Thyroid gland (tissue), 4 donors: Measurements from ENCODE around the gene FGFBP2. TPM values are rescaled to one million over a fixed set of nuclear protein-coding genes. Genes with fewer than 3 reads are reported as not detected.

ENCODE experiments used
- DNase-seq, 2 donors: peaks; one replicate each; pipeline ENCODE4 v3.0.0-alpha.2; 2019
- H3K27ac ChIP-seq, 3 donors: fragments of 200-600 bp; sonication (generic); 1 replicate in 2 of 3; 2 replicates in 1 of 3; pipeline ENCODE4 v1.5.1; 2016 to 2019; ENCODE audit warnings: mild to moderate bottlenecking in 1 of 3, moderate library complexity in 1 of 3
- H3K27me3 ChIP-seq: fragments of 200-600 bp; sonication (generic); one replicate; pipeline ENCODE4 v1.5.1; 2019
- H3K36me3 ChIP-seq, 2 donors: fragments of 200-600 bp; sonication (generic); one replicate each; pipeline ENCODE4 v1.5.1; 2016 to 2019
- H3K4me1 ChIP-seq, 2 donors: fragments of 200-600 bp; sonication (generic); one replicate each; pipeline ENCODE4 v1.5.1; 2017 to 2019
- H3K4me3 ChIP-seq, 3 donors: fragments of 200-600 bp; sonication (generic); replicated peaks in 1 of 3; 1 replicate in 2 of 3; 2 replicates in 1 of 3; pipeline ENCODE4 v1.5.1; 2016; ENCODE audit warnings: mild to moderate bottlenecking in 1 of 3
- H3K9me3 ChIP-seq: fragments of 200-600 bp; sonication (generic); one replicate; pipeline ENCODE4 v1.5.1; 2017
- CTCF ChIP-seq, 6 experiments: fragments of 200-600 bp in 3 of 6; fragments of 450-650 bp in 3 of 6; sonication (generic) in 3 of 6; IDR thresholded peaks; one replicate each; pipeline ENCODE4 v1.5.1; 2016 to 2019; ENCODE audit warnings: antibody characterized with exemption in 6 of 6, mild to moderate bottlenecking in 2 of 6, inconsistent platforms in 1 of 6, moderate library complexity in 1 of 6
- POLR2A ChIP-seq, 2 donors: fragments of 450-650 bp; IDR thresholded peaks; one replicate each; pipeline ENCODE4 v1.6.1; 2017; ENCODE audit warnings: antibody characterized with exemption in 2 of 2, mild to moderate bottlenecking in 2 of 2, moderate library complexity in 1 of 2
- WGBS, 2 donors: methylation state at CpG; one replicate each; pipeline ENCODE4 v1.1.5; 2017; 5-methylcytosine and 5-hydroxymethylcytosine counted together
- intact Hi-C: fragments of 100-400 bp; cut with DNase I; formaldehyde crosslinking; loops from one replicate; pipeline ENCODE4 v1.15.1; 2023
- total RNA-seq, 4 donors: library from RNA; depleted of rRNA; stranded (reverse); fragments of >200 nt; gene quantifications; one replicate each; pipeline ENCODE4 v1.2.3, GENCODE V29; 2016

FGFBP2 gene
- total RNA-seq, 4 donors from 2014 or later, result 0.67 to 3.7 (median 0.92) TPM

GRCh38 chr4:15964159-15964558 lies 1.2 kb upstream of the FGFBP2 start:
- Histone ChIP-seq H3K36me3 (no peaks in the 10 kb centered on the region), H3K27me3 (no peaks in the 10 kb centered on the region), H3K4me3 (no peak overlapping the region), H3K27ac (no peak overlapping the region), H3K4me1 (no peaks in the 10 kb centered on the region), H3K9me3 (no peaks in the 10 kb centered on the region)
- no peak for TF ChIP-seq POLR2A (IDR thresholded peaks at IDR 0.05)
- TF ChIP-seq CTCF (IDR thresholded peaks at IDR 0.05), result peak in 1 of 6 experiments; percentile 9
- intact Hi-C loops, result loop anchor here (5.0 kb wide), 1 partner anchor 38 kb away; no protein-coding TSS in a partner anchor
- WGBS, 2 donors, result 73 to 86% methylated on average over 5 of the region's 5 CpGs
- DNase-seq, result no peak

DNA sequence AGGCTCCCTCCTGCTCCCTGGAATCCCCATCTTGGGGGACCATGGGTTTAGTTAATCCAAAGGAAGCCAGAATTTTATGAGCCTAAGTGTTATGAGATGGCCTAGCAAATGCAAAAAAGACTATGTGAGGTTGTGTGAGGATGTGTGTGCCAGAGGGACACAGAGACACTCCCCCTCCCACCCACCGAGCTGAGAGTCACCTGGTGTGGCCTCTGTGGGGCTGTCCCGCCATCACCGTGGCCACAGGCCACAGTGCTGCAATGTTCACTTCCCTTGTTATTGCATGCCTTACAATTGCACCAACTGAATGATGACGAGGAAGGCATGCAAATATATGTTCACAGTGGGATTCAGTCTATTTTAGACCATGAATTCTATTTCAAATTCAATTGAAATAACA lies 601 bp upstream of the FGFBP2 start:
- 72% methylated on average over 4 of the region's 4 CpGs for WGBS, 2 donors
- DNase-seq, result no peak
- TF ChIP-seq CTCF (IDR thresholded peaks at IDR 0.05) (no peak), POLR2A (IDR thresholded peaks at IDR 0.05) (no peak)
- no peaks in the 10 kb centered on the region for H3K9me3 ChIP-seq
- no peaks in the 10 kb centered on the region for H3K4me1 ChIP-seq
- H3K36me3 ChIP-seq, result no peaks in the 10 kb centered on the region
- intact Hi-C loops, result loop anchor here (5.0 kb wide), 1 partner anchor 39 kb away; no protein-coding TSS in a partner anchor
- H3K27ac ChIP-seq, result no peak overlapping the region
- H3K27me3 ChIP-seq, result no peaks in the 10 kb centered on the region
- H3K4me3 ChIP-seq, result no peak overlapping the region

GRCh38 chr4:15961781-15962510 lies 1.0 kb downstream of the FGFBP2 start:
- DNase-seq, result no peak
- H3K4me1 ChIP-seq, result no peaks in the 10 kb centered on the region
- no peaks in the 10 kb centered on the region for H3K27me3 ChIP-seq
- 79 to 81% methylated on average over 16 of the region's 16 CpGs for WGBS, 2 donors
- no peaks in the 10 kb centered on the region for H3K9me3 ChIP-seq
- H3K4me3 ChIP-seq, result no peak overlapping the region
- H3K27ac ChIP-seq, result no peak overlapping the region
- TF ChIP-seq CTCF (IDR thresholded peaks at IDR 0.05) (no peak), POLR2A (IDR thresholded peaks at IDR 0.05) (no peak)
- intact Hi-C loops, result loop anchor here (5.0 kb wide), 1 partner anchor 40 kb away; no protein-coding TSS in a partner anchor
- no peaks in the 10 kb centered on the region for H3K36me3 ChIP-seq

GRCh38 chr4:15958562-15958961 lies 4.4 kb downstream of the FGFBP2 start:
- DNase-seq, result no peak
- H3K9me3 ChIP-seq, result no peaks in the 10 kb centered on the region
- H3K4me3 ChIP-seq, result no peak overlapping the region
- intact Hi-C loops, result loop anchor here (2.0 to 5.0 kb wide), 2 partner anchors 76 to 151 kb away; no protein-coding TSS in a partner anchor
- no peaks in the 10 kb centered on the region for H3K4me1 ChIP-seq
- TF ChIP-seq CTCF (IDR thresholded peaks at IDR 0.05) (no peak), POLR2A (IDR thresholded peaks at IDR 0.05) (no peak)
- H3K27me3 ChIP-seq, result no peaks in the 10 kb centered on the region
- no peaks in the 10 kb centered on the region for H3K36me3 ChIP-seq
- WGBS, 2 donors, result 80 to 85% methylated on average over 2 of the region's 2 CpGs
- no peak overlapping the region for H3K27ac ChIP-seq

DNA sequence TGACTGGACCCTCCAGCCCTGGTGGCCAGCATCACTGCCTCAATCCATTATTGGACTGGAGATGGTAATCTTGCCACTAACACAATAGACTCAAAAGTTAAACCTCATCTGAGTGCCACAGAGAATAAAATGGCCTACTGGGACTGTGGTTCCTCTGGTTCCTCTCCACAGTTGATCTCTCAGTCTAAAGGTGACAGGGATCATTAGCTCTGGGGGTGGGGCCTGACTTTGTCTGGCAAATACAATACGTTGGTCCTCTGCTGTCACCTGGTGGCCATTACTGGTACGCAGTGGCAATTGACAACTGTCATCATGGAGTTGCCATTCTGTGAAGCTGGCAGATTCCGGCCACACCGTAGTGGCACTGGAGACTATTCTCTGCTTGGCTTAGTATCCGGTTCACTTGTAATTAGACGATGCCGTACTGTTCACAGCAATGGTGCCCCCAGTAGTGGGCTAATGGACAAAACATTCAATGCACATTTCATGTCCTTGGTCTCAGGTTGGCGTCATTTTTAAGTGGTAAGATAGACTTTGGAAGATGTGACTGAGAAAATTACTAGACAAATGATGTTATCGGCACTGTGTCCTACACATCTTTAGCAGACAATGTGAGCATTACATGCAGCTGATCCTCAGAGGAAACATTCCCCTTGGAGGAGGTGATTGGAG lies 6.7 kb downstream of the FGFBP2 start:
- Histone ChIP-seq H3K27me3 (no peaks in the 10 kb centered on the region), H3K9me3 (no peaks in the 10 kb centered on the region), H3K4me1 (no peaks in the 10 kb centered on the region), H3K36me3 (no peaks in the 10 kb centered on the region), H3K4me3 (no peak overlapping the region), H3K27ac (no peak overlapping the region)
- DNase-seq, result peak; percentile 91 to 94
- TF ChIP-seq POLR2A (IDR thresholded peaks at IDR 0.05) (no peak), CTCF (IDR thresholded peaks at IDR 0.05) (peak; percentile 81 to 99 (median 96))
- WGBS, 2 donors, result 38 to 44% methylated on average over 9 of the region's 9 CpGs
- intact Hi-C loops, result loop anchor here (5.0 kb wide), 1 partner anchor 149 kb away; no protein-coding TSS in a partner anchor
